K562 (cell line): ENCODE measurements around the gene PRKG1.

Source experiments
- CBX8 ChIP-seq: fragments of 200-600 bp; sonication (generic); IDR thresholded peaks from 2 replicates; pipeline ENCODE4 v1.6.1; 2012; ENCODE audit warnings: borderline replicate concordance, mixed run types, low read depth, mild to moderate bottlenecking, moderate library complexity, mixed read lengths, low read length, control low read depth, inconsistent platforms; ENCODE audit not compliant: poor library complexity, severe bottlenecking; ENCODE audit errors: extremely low read depth
- CTCF ChIP-seq, 3 experiments: IDR thresholded peaks in 2 of 3; conservative IDR thresholded peaks in 1 of 3; 2 replicates each; pipeline ENCODE4 v1.5.1; 2011 to 2012; ENCODE audit warnings: low read length in 3 of 3, mild to moderate bottlenecking in 3 of 3, control low read depth in 2 of 3, improper control_type of control experiment in 1 of 3, inconsistent platforms in 1 of 3, low read depth in 1 of 3, mixed read lengths in 1 of 3, moderate library complexity in 1 of 3; ENCODE audit not compliant: insufficient read depth in 2 of 3
- FOXA3 ChIP-seq, 2 experiments: fragments of 450-650 bp in 1 of 2; sonication (generic) in 1 of 2; formaldehyde crosslinking; IDR thresholded peaks in 1 of 2; conservative IDR thresholded peaks in 1 of 2; 2 replicates each; pipeline versions ENCODE4 v1.4.0 to v1.8.0; 2020 to 2022; ENCODE audit warnings: mild to moderate bottlenecking in 2 of 2, missing genetic modification reagents in 1 of 2
- HDAC2 ChIP-seq: fragments of 450-650 bp; IDR thresholded peaks from 2 replicates; pipeline ENCODE4 v1.6.1; 2016; ENCODE audit warnings: mild to moderate bottlenecking
- POLR2A ChIP-seq: fragments of 450-650 bp; conservative IDR thresholded peaks from 2 replicates; pipeline ENCODE4 v1.6.1; 2016
- POLR2AphosphoS2 ChIP-seq: IDR thresholded peaks from 2 replicates; pipeline ENCODE4 v1.6.1; 2012; ENCODE audit warnings: low read length, improper control_type of control experiment
- SAP30 ChIP-seq: fragments of 200-600 bp; sonication (generic); IDR thresholded peaks from 2 replicates; pipeline ENCODE4 v1.6.1; 2012; ENCODE audit warnings: borderline replicate concordance, low read depth, mild to moderate bottlenecking, moderate library complexity, low read length, control low read depth, inconsistent platforms; ENCODE audit not compliant: insufficient read depth, poor library complexity, severe bottlenecking

- TF ChIP-seq HDAC2 (no peak), FOXA3 (CRISPR knock-in tag; conservative IDR thresholded peaks at IDR 0.05 in 1 of 2, IDR thresholded peaks at IDR 0.05 in 1 of 2) (no peak), POLR2A (no peak), CTCF (IDR thresholded peaks at IDR 0.05 in 2 of 3, conservative IDR thresholded peaks at IDR 0.05 in 1 of 3; ENCODE audit: insufficient read depth in 2 of 3, low read depth in 1 of 3, low read length in 3 of 3) (no peak), POLR2AphosphoS2 (no peak), CBX8 (no peak), SAP30 (no peak)
Observed at GRCh38 chr10:52318822-52319464, 1244.7 kb downstream of the PRKG1 start.
